PC-9 (cell line): ENCODE data around the gene GPT2. TPM values are rescaled to one million over a fixed set of nuclear protein-coding genes. Genes with fewer than 3 reads are reported as not detected.

Source experiments
- BruUV-seq: library from RNA; stranded (reverse); fragments of 400-500 nt; replicated peaks from 2 replicates; lab custom pipeline; 2021; lab: Mats Ljungman, UMichigan
- CTCF ChIA-PET: fragments of 300-600 bp; sonication (Branson Sonifier 250); formaldehyde crosslinking; loops from one replicate; lab custom pipeline; 2022; ENCODE audit warnings: antibody characterized with exemption; lab: Charles Lee
- POLR2A ChIA-PET: fragments of 300-600 bp; sonication (Branson Sonifier 250); formaldehyde crosslinking; loops from one replicate; lab custom pipeline; 2022; ENCODE audit warnings: antibody characterized with exemption; ENCODE audit not compliant: unreplicated experiment; lab: Charles Lee
- DNase-seq, 2 experiments: peaks; one replicate each; pipeline versions ENCODE4 v3.0.0 to v3.0.0-alpha.2; 2015 to 2022; ENCODE audit warnings: mixed read lengths in 1 of 2
- H2AFZ ChIP-seq: fragments of 200-600 bp; sonication (generic); 2 replicates; pipeline ENCODE4 v1.8.1; 2017; ENCODE audit warnings: antibody characterized with exemption
- H3F3A ChIP-seq: fragments of 200-600 bp; sonication (generic); 2 replicates; pipeline ENCODE4 v1.8.1; 2017; ENCODE audit warnings: antibody characterized with exemption, mild to moderate bottlenecking, low read depth; ENCODE audit not compliant: insufficient read depth
- H3K27ac ChIP-seq: fragments of 200-600 bp; sonication (generic); 2 replicates; pipeline ENCODE4 v1.6.1; 2016; ENCODE audit warnings: mixed run types
- H3K27me3 ChIP-seq: fragments of 200-600 bp; sonication (generic); 2 replicates; pipeline ENCODE4 v1.6.1; 2016; ENCODE audit warnings: low read depth, mixed run types; ENCODE audit not compliant: insufficient read depth
- H3K36me3 ChIP-seq: fragments of 200-600 bp; sonication (generic); 2 replicates; pipeline ENCODE4 v1.6.1; 2016; ENCODE audit warnings: low read depth, mixed run types
- H3K4me1 ChIP-seq: fragments of 200-600 bp; sonication (generic); replicated peaks from 2 replicates; pipeline ENCODE4 v1.6.1; 2016; ENCODE audit warnings: mixed run types; ENCODE audit not compliant: insufficient read depth
- H3K4me2 ChIP-seq: fragments of 200-600 bp; sonication (generic); 2 replicates; pipeline ENCODE4 v1.6.1; 2017; ENCODE audit warnings: mixed run types
- H3K4me3 ChIP-seq: fragments of 200-600 bp; sonication (generic); 2 replicates; pipeline ENCODE4 v1.6.1; 2016; ENCODE audit warnings: mixed run types
- H3K79me2 ChIP-seq: fragments of 200-600 bp; sonication (generic); 2 replicates; pipeline ENCODE4 v1.6.1; 2017; ENCODE audit warnings: low read depth, mixed run types
- H3K9me2 ChIP-seq: fragments of 200-600 bp; sonication (generic); 2 replicates; pipeline ENCODE4 v1.8.1; 2017; ENCODE audit warnings: mild to moderate bottlenecking; ENCODE audit not compliant: insufficient read depth
- H3K9me3 ChIP-seq: fragments of 200-600 bp; sonication (generic); 2 replicates; pipeline ENCODE4 v1.8.1; 2016; ENCODE audit warnings: low read depth; ENCODE audit not compliant: insufficient read depth
- H4K20me1 ChIP-seq: fragments of 200-600 bp; sonication (generic); 2 replicates; pipeline ENCODE4 v1.8.1; 2017; ENCODE audit not compliant: insufficient read depth
- EZH2 ChIP-seq: fragments of 200-600 bp; sonication (generic); IDR thresholded peaks from 2 replicates; pipeline ENCODE4 v1.8.0; 2017; ENCODE audit warnings: antibody characterized with exemption, low read depth
- intact Hi-C: fragments of 100-400 bp; cut with micrococcal nuclease; formaldehyde crosslinking; loops from one replicate; pipeline ENCODE4 v1.10.0; 2022; ENCODE audit not compliant: unreplicated experiment
- total RNA-seq: library from RNA; stranded (reverse); gene quantifications from 2 replicates; pipeline ENCODE4 v1.2.3, GENCODE V29; 2021
- TF ChIP-seq, protein P1 (sequence below): fragments of 200-600 bp; sonication (generic); conservative IDR thresholded peaks from 2 replicates; pipeline ENCODE4 v1.6.1; 2017; ENCODE audit warnings: mixed run types, antibody characterized with exemption, mild to moderate bottlenecking, moderate library complexity

Gene GPT2
- total RNA-seq, 1 experiment from 2014 or later = 67.2 TPM

DNA sequence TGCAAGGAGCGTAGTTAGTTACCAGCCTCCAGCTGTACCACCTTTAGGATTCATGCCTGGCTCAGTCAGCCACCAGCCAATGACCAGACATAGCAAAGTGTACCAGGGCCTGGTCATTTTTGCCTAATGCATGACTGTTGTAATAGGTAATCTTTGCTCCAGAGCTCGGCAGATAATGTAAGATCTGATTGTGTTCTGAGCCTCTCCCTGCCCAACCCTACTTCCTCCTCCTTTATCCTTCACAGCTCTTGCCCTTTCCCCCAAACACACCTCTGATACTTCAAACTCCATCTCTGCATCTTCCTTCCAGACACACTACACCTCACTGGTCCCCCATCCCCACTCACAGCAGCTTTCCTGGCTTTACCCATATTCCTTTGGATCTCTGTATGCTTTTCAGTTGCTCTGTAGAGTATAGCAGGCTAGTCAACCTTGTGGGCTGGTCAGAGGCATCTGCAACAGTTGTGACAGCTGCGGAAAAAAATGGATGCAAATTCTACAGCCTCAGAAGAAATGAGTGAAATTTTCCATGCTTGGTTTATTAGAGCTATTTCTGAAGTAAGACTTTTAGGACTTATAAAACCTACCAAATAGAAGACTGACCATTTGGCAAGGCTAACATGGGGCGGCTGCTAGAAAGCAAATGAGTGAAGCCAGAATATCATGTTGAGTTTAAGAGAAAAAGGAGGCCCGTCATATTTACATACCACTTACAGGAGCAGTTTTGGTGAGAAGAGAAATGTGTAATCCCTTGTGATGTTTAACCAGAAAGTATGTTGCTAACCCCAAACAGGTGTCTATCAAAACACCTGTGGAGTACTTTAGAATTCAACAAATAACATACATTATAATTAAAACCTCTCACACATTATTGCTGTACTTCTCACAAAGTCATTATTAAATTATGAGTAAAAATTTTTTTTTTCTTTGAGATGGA, 33.3 kb upstream of the GPT2 start:
- no peak for DNase-seq
- 0 out of 2 replicates have a peak, but pooled peaks cover 4% of the 10 kb centered on the region for H3K4me1 ChIP-seq
- no peaks in the 10 kb centered on the region for H3K9me2 ChIP-seq
- BruUV-seq = no TSS peak
- no peak overlapping the region for H3K4me3 ChIP-seq
- ChIA-PET POLR2A (no interaction called here), CTCF (no interaction called here)
- H2AFZ ChIP-seq = no peak overlapping the region
- TF ChIP-seq, protein P1, sequence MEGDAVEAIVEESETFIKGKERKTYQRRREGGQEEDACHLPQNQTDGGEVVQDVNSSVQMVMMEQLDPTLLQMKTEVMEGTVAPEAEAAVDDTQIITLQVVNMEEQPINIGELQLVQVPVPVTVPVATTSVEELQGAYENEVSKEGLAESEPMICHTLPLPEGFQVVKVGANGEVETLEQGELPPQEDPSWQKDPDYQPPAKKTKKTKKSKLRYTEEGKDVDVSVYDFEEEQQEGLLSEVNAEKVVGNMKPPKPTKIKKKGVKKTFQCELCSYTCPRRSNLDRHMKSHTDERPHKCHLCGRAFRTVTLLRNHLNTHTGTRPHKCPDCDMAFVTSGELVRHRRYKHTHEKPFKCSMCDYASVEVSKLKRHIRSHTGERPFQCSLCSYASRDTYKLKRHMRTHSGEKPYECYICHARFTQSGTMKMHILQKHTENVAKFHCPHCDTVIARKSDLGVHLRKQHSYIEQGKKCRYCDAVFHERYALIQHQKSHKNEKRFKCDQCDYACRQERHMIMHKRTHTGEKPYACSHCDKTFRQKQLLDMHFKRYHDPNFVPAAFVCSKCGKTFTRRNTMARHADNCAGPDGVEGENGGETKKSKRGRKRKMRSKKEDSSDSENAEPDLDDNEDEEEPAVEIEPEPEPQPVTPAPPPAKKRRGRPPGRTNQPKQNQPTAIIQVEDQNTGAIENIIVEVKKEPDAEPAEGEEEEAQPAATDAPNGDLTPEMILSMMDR = no peak
- TF ChIP-seq EZH2 = no peak
- no peaks in the 10 kb centered on the region for H3K79me2 ChIP-seq
- no peak overlapping the region for H3K27ac ChIP-seq
- H3K9me3 ChIP-seq = no peaks in the 10 kb centered on the region
- intact Hi-C loops = loop anchor here (10.0 kb wide), 1 partner anchor 1314 kb away; no protein-coding TSS in a partner anchor
- peaks cover 3% of the 10 kb centered on the region; the same call in 1 of the 2 replicates for H3F3A ChIP-seq
- H4K20me1 ChIP-seq = no peaks in the 10 kb centered on the region
- H3K36me3 ChIP-seq = no peaks in the 10 kb centered on the region
- H3K27me3 ChIP-seq = no peaks in the 10 kb centered on the region
- H3K4me2 ChIP-seq = no peak overlapping the region

DNA sequence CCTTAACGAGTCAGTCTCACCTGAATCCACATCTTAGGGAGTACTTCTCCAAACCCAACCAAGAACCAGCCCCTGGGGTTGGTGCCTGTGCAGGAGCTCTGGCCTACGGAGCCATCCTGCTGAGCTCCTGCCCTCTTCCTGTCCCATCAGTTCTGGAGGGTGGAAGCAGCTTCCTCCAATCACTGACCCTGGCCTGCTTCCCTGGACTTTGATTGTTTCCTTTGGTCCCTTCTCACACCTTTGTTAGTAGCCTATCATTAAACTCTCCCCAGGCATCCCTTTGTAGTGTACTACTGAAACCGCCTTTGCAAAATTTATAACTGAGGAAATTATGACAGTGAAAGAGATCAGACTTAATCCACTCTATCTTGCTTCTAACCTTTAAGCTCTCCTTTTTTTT, 32.0 kb upstream of the GPT2 start:
- no peaks in the 10 kb centered on the region for H3K9me2 ChIP-seq
- 0 out of 2 replicates have a peak, but pooled peaks cover 4% of the 10 kb centered on the region for H3K4me1 ChIP-seq
- BruUV-seq = no TSS peak
- H3F3A ChIP-seq = peaks cover 3% of the 10 kb centered on the region; the same call in 1 of the 2 replicates
- no peaks in the 10 kb centered on the region for H3K79me2 ChIP-seq
- ChIA-PET POLR2A (no interaction called here), CTCF (interaction anchor here (0.6 kb wide), 2 partner anchors 11 to 82 kb away, joined by 3 to 4 read pairs; no protein-coding TSS in a partner anchor)
- H4K20me1 ChIP-seq = no peaks in the 10 kb centered on the region
- no peak overlapping the region for H3K27ac ChIP-seq
- intact Hi-C loops = loop anchor here (10.0 kb wide), 1 partner anchor 1313 kb away; no protein-coding TSS in a partner anchor
- no peak for TF ChIP-seq EZH2
- TF ChIP-seq, protein P1 = no peak
- no peaks in the 10 kb centered on the region for H3K9me3 ChIP-seq
- no peak overlapping the region for H3K4me2 ChIP-seq
- no peak for DNase-seq
- no peak overlapping the region for H3K4me3 ChIP-seq
- no peaks in the 10 kb centered on the region for H3K27me3 ChIP-seq
- no peaks in the 10 kb centered on the region for H3K36me3 ChIP-seq
- H2AFZ ChIP-seq = no peak overlapping the region

DNA sequence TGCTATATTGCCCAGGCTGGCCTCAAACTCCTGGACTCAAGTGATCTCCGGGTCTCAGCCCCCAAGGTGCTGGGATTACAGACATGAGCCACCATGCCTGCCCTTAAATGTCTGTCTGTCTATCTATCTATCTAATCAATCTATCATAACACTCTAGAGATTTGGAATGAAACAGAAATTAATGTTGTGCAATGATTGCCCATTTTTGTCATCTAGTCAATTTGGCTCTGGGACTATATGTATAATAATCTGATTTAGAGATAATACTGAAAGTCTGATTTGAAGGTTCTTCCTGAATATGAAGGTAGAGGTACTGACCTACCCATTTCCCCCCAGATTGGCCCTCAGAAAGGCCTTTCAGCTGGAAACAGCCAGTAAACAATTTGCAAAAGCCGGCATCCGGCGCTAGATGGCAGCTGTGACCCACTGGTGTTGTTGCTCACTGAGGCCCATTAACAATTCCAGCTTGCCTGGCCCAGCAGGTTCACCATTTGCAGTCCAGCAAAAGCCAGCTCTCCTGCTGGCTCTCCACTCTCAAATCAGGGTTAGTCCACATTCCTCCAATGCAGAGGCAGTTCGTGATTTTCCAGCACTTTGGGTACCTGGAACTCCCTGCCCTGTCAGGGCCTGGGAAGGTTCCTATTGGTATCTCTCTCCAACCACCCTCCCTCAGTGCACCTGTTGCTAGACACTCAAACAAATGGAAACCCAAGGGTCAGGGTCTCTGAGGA, 30.3 kb upstream of the GPT2 start:
- BruUV-seq = no TSS peak
- DNase-seq = peak; percentile 66 to 73
- no peak for TF ChIP-seq EZH2
- TF ChIP-seq, protein P1 = peak; percentile 84
- Histone ChIP-seq H4K20me1 (no peaks in the 10 kb centered on the region), H3K4me3 (no peak overlapping the region), H2AFZ (no peak overlapping the region), H3F3A (peaks cover 8% of the 10 kb centered on the region; the same call in 1 of the 2 replicates), H3K79me2 (no peaks in the 10 kb centered on the region), H3K4me1 (0 out of 2 replicates have a peak, but pooled peaks cover 7% of the 10 kb centered on the region), H3K27ac (no peak overlapping the region), H3K4me2 (no peak overlapping the region), H3K36me3 (no peaks in the 10 kb centered on the region), H3K27me3 (no peaks in the 10 kb centered on the region), H3K9me2 (no peaks in the 10 kb centered on the region), H3K9me3 (no peaks in the 10 kb centered on the region)
- CTCF ChIA-PET = interaction anchor here (0.6 to 1.6 kb wide), 7 partner anchors 10 to 194 kb away, joined by 3 to 26 read pairs (median 5); no protein-coding TSS in a partner anchor
- intact Hi-C loops = loop anchor here (1.0 to 10.0 kb wide), 3 partner anchors 55 to 1311 kb away; no protein-coding TSS in a partner anchor
- POLR2A ChIA-PET = interaction anchor here (0.6 kb wide), 1 partner anchor 157 kb away, joined by 4 read pairs; no protein-coding TSS in a partner anchor
